Cardiac fibroblast (primary cell): ENCODE data around the gene FBXW5.

Source experiments
- DNase-seq, 2 donors: peaks; one replicate each; pipeline versions ENCODE4 v3.0.0 to v3.0.0-alpha.2; 2010; ENCODE audit warnings: low read depth in 2 of 2
- H3K4me3 ChIP-seq, 2 donors: replicated peaks in 1 of 2; 1 replicate in 1 of 2; 2 replicates in 1 of 2; pipeline ENCODE4 v1.5.1; 2011; ENCODE audit warnings: low read depth in 2 of 2, low read length in 2 of 2, mild to moderate bottlenecking in 2 of 2, moderate library complexity in 1 of 2
- CTCF ChIP-seq: IDR thresholded peaks from one replicate; pipeline ENCODE4 v1.5.1; 2011; ENCODE audit warnings: low read depth, mild to moderate bottlenecking, low read length, inconsistent platforms

FBXW5 gene

DNA sequence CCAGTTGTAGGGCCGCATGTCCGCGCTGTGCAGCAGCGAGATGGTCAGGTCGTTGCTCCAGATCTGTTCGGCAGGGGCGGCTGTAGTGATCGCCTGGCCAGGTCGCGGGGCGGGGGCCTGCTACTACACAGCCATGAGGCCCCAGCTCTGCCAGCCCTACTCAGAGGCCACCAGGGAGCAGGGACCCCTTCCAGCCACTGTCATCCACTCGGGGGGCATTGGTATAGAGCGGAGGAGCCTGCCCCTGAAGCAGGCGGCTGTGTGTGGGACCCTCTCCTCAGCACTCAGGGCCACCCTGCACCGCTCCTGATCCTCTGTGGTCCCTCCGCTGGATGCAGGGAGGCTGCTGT, 1.7 kb downstream of the FBXW5 start:
- H3K4me3 ChIP-seq: peak overlapping the region; percentile 84 to 85
- no peak for TF ChIP-seq CTCF
- no peak for DNase-seq

GRCh38 chr9:136942112-136942880, 2.2 kb downstream of the FBXW5 start:
- no peak for DNase-seq
- H3K4me3 ChIP-seq: peak overlapping the region in 1 of 2 donors; percentile 84
- TF ChIP-seq CTCF: no peak

GRCh38 chr9:136941231-136942111, 3.1 kb downstream of the FBXW5 start:
- DNase-seq: no peak
- no peak overlapping the region for H3K4me3 ChIP-seq
- no peak for TF ChIP-seq CTCF

GRCh38 chr9:136940526-136941230, 3.9 kb downstream of the FBXW5 start:
- no peak for DNase-seq
- no peak for TF ChIP-seq CTCF
- H3K4me3 ChIP-seq: no peak overlapping the region

GRCh38 chr9:136939996-136940525, 4.5 kb downstream of the FBXW5 start:
- H3K4me3 ChIP-seq: no peak overlapping the region
- no peak for TF ChIP-seq CTCF
- DNase-seq: no peak

DNA sequence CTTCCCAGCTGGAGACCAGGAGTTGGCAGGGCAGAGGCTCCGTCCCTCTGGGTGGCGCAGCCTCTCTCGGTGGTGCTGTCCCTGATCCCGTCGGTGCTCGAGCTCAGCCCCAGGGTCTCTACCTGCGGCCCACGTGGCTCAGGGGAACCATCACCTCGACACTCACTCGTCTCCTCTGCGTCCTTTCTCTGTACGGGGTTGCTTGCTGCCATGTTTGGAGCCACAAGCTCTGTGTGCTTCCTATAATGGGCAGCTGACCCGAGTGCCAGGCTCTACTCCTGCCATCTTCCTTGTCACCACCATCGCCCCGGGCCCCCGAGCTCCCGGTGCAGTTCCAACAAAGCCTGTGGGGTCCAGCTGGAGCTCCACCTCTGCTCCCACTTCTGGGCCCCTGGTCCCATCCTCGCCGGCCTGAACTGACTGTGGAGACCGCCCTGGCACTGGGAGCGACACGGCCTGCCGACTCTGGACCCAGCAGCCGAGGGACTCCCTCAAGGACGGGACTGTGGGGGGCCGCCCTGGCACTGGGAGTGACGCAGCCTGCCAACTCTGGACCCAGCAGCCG, 5.0 kb downstream of the FBXW5 start:
- DNase-seq: no peak
- TF ChIP-seq CTCF: no peak
- H3K4me3 ChIP-seq: no peak overlapping the region
